CD4-positive, alpha-beta T cell (primary cell): ENCODE results near the gene FCHSD2. TPM values are rescaled to one million over a fixed set of nuclear protein-coding genes. Genes with fewer than 3 reads are reported as not detected.
A peak's percentile ranks its signal among the peaks of the same experiment; 100 is the strongest.

ENCODE experiments used
- ATAC-seq: fragments of 200-7000 bp; cut with Tn5 transposase; one replicate; pipeline ENCODE4 v1.10.0; 2022; ENCODE audit warnings: mild to moderate bottlenecking; ENCODE audit not compliant: poor library complexity
- CTCF ChIA-PET: fragments of 350-600 bp; sonication (Branson Sonifier 250); formaldehyde crosslinking; loops from one replicate; lab custom pipeline; 2021; ENCODE audit warnings: antibody characterized with exemption, inconsistent platforms; lab: Charles Lee
- POLR2A ChIA-PET: fragments of 350-600 bp; sonication (Branson Sonifier 250); formaldehyde crosslinking; loops from one replicate; lab custom pipeline; 2021; ENCODE audit warnings: antibody characterized with exemption, inconsistent platforms; lab: Charles Lee
- DNase-seq, 14 experiments: peaks; one replicate each; pipeline ENCODE4 v3.0.0-alpha.2; 2013 to 2020; ENCODE audit warnings: mixed read lengths in 2 of 14
- H3K27ac ChIP-seq, 2 donors: one replicate each; pipeline versions ENCODE4 v1.5.1 to v1.7.0; 2013; ENCODE audit warnings: low read length in 2 of 2, low read depth in 1 of 2, mild to moderate bottlenecking in 1 of 2
- H3K27me3 ChIP-seq, 2 experiments: 1 replicate in 1 of 2; 2 replicates in 1 of 2; pipeline versions ENCODE4 v1.6.1 to v1.7.0; 2013; ENCODE audit warnings: low read length in 2 of 2, control low read depth in 1 of 2, mild to moderate bottlenecking in 1 of 2, moderate library complexity in 1 of 2; ENCODE audit not compliant: insufficient read depth in 2 of 2, control insufficient read depth in 1 of 2
- H3K36me3 ChIP-seq: one replicate; pipeline ENCODE4 v1.6.1; 2013; ENCODE audit warnings: low read length, control low read depth; ENCODE audit not compliant: insufficient read depth
- H3K4me1 ChIP-seq: one replicate; pipeline ENCODE4 v1.6.1; 2013; ENCODE audit warnings: low read length, control low read depth; ENCODE audit not compliant: insufficient read depth
- H3K4me3 ChIP-seq: one replicate; pipeline ENCODE4 v1.5.1; 2013; ENCODE audit warnings: mild to moderate bottlenecking, low read length, moderate library complexity
- H3K9me3 ChIP-seq, 2 experiments: 1 replicate in 1 of 2; 2 replicates in 1 of 2; pipeline versions ENCODE4 v1.6.1 to v1.7.0; 2013; ENCODE audit warnings: low read length in 2 of 2, mild to moderate bottlenecking in 2 of 2, control low read depth in 1 of 2, moderate library complexity in 1 of 2; ENCODE audit not compliant: control insufficient read depth in 1 of 2, insufficient read depth in 1 of 2
- H3K27ac Mint-ChIP-seq: one replicate; pipeline ENCODE4 v1.8.0; 2020; ENCODE audit warnings: mixed read lengths
- H3K27me3 Mint-ChIP-seq: one replicate; pipeline ENCODE4 v1.8.0; 2021; ENCODE audit warnings: mixed read lengths
- H3K36me3 Mint-ChIP-seq: one replicate; pipeline ENCODE4 v1.8.0; 2021; ENCODE audit warnings: low read depth, mixed read lengths
- H3K4me1 Mint-ChIP-seq: one replicate; pipeline ENCODE4 v1.8.0; 2021; ENCODE audit warnings: low read depth, mixed read lengths
- H3K4me3 Mint-ChIP-seq: one replicate; pipeline ENCODE4 v1.8.0; 2020; ENCODE audit warnings: mild to moderate bottlenecking, mixed read lengths
- H3K9me3 Mint-ChIP-seq: one replicate; pipeline ENCODE4 v1.8.0; 2020; ENCODE audit warnings: mixed read lengths
- CTCF ChIP-seq: fragments of 200-600 bp; IDR thresholded peaks from one replicate; pipeline ENCODE4 v1.8.0; 2022; ENCODE audit warnings: antibody characterized with exemption, mild to moderate bottlenecking
- intact Hi-C, 2 experiments: fragments of 100-400 bp; cut with DNase I in 1 of 2; cut with micrococcal nuclease in 1 of 2; formaldehyde crosslinking; loops; one replicate each; pipeline versions ENCODE4 v1.15.1 to v1.9.0; 2023 to 2025; cut with DNase I, micrococcal nuclease
- total RNA-seq, 174 experiments: library from RNA in 2 of 174; stranded (reverse) in 2 of 174; gene quantifications; one replicate each; pipeline ENCODE4 v1.2.3 and lab custom pipeline; 2021 to 2026

Gene FCHSD2
- total RNA-seq, 2 experiments from 2014 or later = 48.6 to 50.7 TPM

GRCh38 chr11:72826942-72827480 is 315.1 kb downstream of the FCHSD2 start:
- Mint-ChIP-seq H3K27ac (peak overlapping the region; percentile 84), H3K4me1 (peaks cover 13% of the 10 kb centered on the region), H3K27me3 (no peaks in the 10 kb centered on the region), H3K36me3 (peaks cover 62% of the 10 kb centered on the region), H3K9me3 (no peaks in the 10 kb centered on the region), H3K4me3 (no peak overlapping the region)
- H3K27me3 ChIP-seq = no peaks in the 10 kb centered on the region
- ATAC-seq (no peak), DNase-seq (no peak)
- intact Hi-C loops = no loop called here
- H3K27ac ChIP-seq = no peak overlapping the region
- no peaks in the 10 kb centered on the region for H3K9me3 ChIP-seq
- H3K4me3 ChIP-seq = no peak overlapping the region
- ChIA-PET CTCF (interaction anchor here (1.0 kb wide), 1 partner anchor 33 kb away, joined by 3 read pairs; the partner anchor contains the start of gene STARD10), POLR2A (interaction anchor here (0.9 to 1.1 kb wide), 3 partner anchors 14 to 337 kb away, joined by 3 to 4 read pairs (median 3); no protein-coding TSS in a partner anchor)
- H3K4me1 ChIP-seq = peaks cover 32% of the 10 kb centered on the region
- TF ChIP-seq CTCF = no peak
- peaks cover 68% of the 10 kb centered on the region for H3K36me3 ChIP-seq

GRCh38 chr11:72826191-72826941 is 315.8 kb downstream of the FCHSD2 start:
- DNase-seq (no peak), ATAC-seq (no peak)
- no peak for TF ChIP-seq CTCF
- Mint-ChIP-seq H3K36me3 (peaks cover 58% of the 10 kb centered on the region), H3K27ac (peak overlapping the region; percentile 84), H3K4me1 (peaks cover 7% of the 10 kb centered on the region), H3K27me3 (no peaks in the 10 kb centered on the region), H3K9me3 (no peaks in the 10 kb centered on the region), H3K4me3 (no peak overlapping the region)
- Histone ChIP-seq H3K4me3 (no peak overlapping the region), H3K36me3 (peaks cover 72% of the 10 kb centered on the region), H3K27ac (no peak overlapping the region), H3K27me3 (no peaks in the 10 kb centered on the region), H3K4me1 (peaks cover 38% of the 10 kb centered on the region), H3K9me3 (no peaks in the 10 kb centered on the region)
- CTCF ChIA-PET = no interaction called here
- intact Hi-C loops = no loop called here
- POLR2A ChIA-PET = no interaction called here

GRCh38 chr11:72825661-72826060 is 316.5 kb downstream of the FCHSD2 start:
- no peak overlapping the region for H3K4me3 ChIP-seq
- DNase-seq (no peak), ATAC-seq (no peak)
- POLR2A ChIA-PET = no interaction called here
- peaks cover 79% of the 10 kb centered on the region for H3K36me3 ChIP-seq
- peaks cover 45% of the 10 kb centered on the region for H3K4me1 ChIP-seq
- H3K9me3 ChIP-seq = no peaks in the 10 kb centered on the region
- no peaks in the 10 kb centered on the region for H3K27me3 ChIP-seq
- peak overlapping the region; percentile 65 for H3K27ac Mint-ChIP-seq
- H3K27ac ChIP-seq = no peak overlapping the region
- H3K36me3 Mint-ChIP-seq = peaks cover 60% of the 10 kb centered on the region
- no peak for TF ChIP-seq CTCF
- no peaks in the 10 kb centered on the region for H3K27me3 Mint-ChIP-seq
- no peaks in the 10 kb centered on the region for H3K9me3 Mint-ChIP-seq
- peaks cover 9% of the 10 kb centered on the region for H3K4me1 Mint-ChIP-seq
- CTCF ChIA-PET = no interaction called here
- no peak overlapping the region for H3K4me3 Mint-ChIP-seq
- intact Hi-C loops = no loop called here
